Measurements from ENCODE around the gene KIAA1210. TPM values are rescaled to one million over a fixed set of nuclear protein-coding genes. Genes with fewer than 3 reads are reported as not detected.
"Not testable (repeated sequence)": the region's sequence is repeated elsewhere in the genome, so short reads cannot be mapped to it uniquely, and the experiment has no call there.

KIAA1210 gene
- polyA plus RNA-seq, 1 experiment: not detected

GRCh38 chrX:119030990-119031389 lies 96.6 kb downstream of the KIAA1210 start:
- no peaks in the 10 kb centered on the region for H3K36me3 ChIP-seq (ENCODE audit: control insufficient read depth, insufficient read depth, low read length)
- DNase-seq (ENCODE audit: low read depth): no peak
- no peaks in the 10 kb centered on the region for H3K27me3 ChIP-seq (ENCODE audit: control insufficient read depth, insufficient read depth, low read length)
- ChIA-PET CTCF (no interaction called here), POLR2A (no interaction called here)
- TF ChIP-seq CTCF (IDR thresholded peaks at IDR 0.05; ENCODE audit: insufficient read depth, low read depth, low read length): no peak
- H3K4me3 ChIP-seq (ENCODE audit: low read depth, low read length): no peak overlapping the region

- DNase-seq (ENCODE audit: low read depth); H3K4me3 ChIP-seq (ENCODE audit: low read depth, low read length); H3K27me3 ChIP-seq (ENCODE audit: control insufficient read depth, insufficient read depth, low read length); CTCF ChIA-PET; H3K36me3 ChIP-seq (ENCODE audit: control insufficient read depth, insufficient read depth, low read length); POLR2A ChIA-PET: not testable (repeated sequence)
Measured at GRCh38 chrX:119029656-119030055, 98.0 kb downstream of the KIAA1210 start.

DNA sequence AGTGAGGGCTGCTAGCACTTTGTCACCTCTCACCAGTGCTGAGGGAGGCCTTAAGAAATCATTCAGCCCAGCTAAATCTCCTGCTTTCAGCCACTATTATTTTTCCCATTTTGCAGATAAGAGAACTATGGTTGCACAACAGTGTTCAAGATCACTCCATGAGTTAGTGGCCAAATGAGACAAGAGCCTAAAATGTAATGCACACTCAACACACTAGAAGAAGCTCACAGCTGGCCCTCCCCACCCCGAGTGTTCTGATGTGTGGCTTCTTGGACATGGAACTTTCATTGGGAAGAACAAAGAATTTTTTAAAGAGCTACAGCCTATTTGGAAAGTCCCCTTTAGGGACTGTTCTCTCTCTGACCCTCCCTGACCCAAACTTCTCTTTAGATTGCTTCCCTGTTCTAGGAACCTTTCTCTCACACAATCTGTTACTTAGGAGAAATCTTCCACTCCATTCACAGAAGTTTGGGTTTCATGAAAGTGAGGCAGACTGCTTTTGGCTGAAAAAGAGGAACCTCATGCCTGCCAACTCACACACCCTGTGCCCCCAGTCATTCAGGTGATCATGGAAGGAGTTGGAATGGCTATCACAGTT lies 98.8 kb downstream of the KIAA1210 start:
- POLR2A ChIA-PET: no interaction called here
- CTCF ChIA-PET: no interaction called here

More for the DNA sequence above, 98.8 kb downstream of the KIAA1210 start:
- no peaks in the 10 kb centered on the region for H3K27me3 ChIP-seq (ENCODE audit: control insufficient read depth, insufficient read depth, low read length)
- no peaks in the 10 kb centered on the region for H3K36me3 ChIP-seq (ENCODE audit: control insufficient read depth, insufficient read depth, low read length)
- TF ChIP-seq CTCF (IDR thresholded peaks at IDR 0.05; ENCODE audit: insufficient read depth, low read depth, low read length): no peak
- no peak overlapping the region for H3K4me3 ChIP-seq (ENCODE audit: low read depth, low read length)
- DNase-seq (ENCODE audit: low read depth): no peak

Other genes with a start within 250 kb of the KIAA1210 start
- gene LONRF3, start 153.2 kb downstream of the KIAA1210 start, polyA plus RNA-seq (2011; rRNA removed): not detected in 2 replicates
- not detected in 2 replicates for gene CT47C1, start 54.8 kb downstream of the KIAA1210 start, polyA plus RNA-seq (2011; rRNA removed)
- 99.1 and 169 TPM in 2 replicates for gene PGRMC1, start 108.5 kb upstream of the KIAA1210 start, polyA plus RNA-seq (2011; rRNA removed)

All from BJ (cell line).